SU-DHL-6 (cell line): ENCODE data around the gene DMXL1.

Source experiments
- CTCF ChIP-seq: fragments of 200-600 bp; sonication (generic); IDR thresholded peaks from one replicate; pipeline ENCODE4 v1.5.1; 2017; ENCODE audit warnings: antibody characterized with exemption, mild to moderate bottlenecking, low read length, moderate library complexity; ENCODE audit not compliant: insufficient read depth, poor library complexity, severe bottlenecking
- EZH2phosphoT487 ChIP-seq: fragments of 200-600 bp; sonication (generic), shearing (Covaris generic); conservative IDR thresholded peaks from 2 replicates; pipeline ENCODE4 v1.6.1; 2018; ENCODE audit warnings: mild to moderate bottlenecking, antibody characterized with exemption, low read length, moderate library complexity, mixed read lengths

DNA sequence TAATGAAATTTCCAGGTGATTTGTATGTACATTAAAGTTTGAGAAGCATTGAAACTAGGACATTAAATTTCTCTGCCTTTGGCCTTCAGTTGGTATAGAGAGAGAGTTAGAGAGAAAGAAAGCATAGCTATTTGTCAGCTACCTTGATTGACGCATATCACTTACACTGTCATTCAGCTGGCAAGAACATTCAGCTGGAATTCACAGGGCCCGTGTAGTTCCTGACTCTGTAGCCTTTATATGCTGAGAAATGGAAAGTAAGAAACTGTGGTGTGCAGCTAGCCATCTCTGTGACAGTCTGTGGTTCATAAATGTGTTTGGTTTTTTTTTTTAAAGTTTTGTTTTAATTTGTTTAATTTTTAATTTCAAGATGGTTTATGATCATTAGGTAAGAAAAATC, 58.9 kb downstream of the DMXL1 start:
- TF ChIP-seq CTCF (no peak), EZH2phosphoT487 (no peak)
